ENCODE measurements around the gene GDE1.

The GDE1 gene

GRCh38 chr16:19523559-19524355, 1.9 kb upstream of the GDE1 start, which contains the start of gene CCP110:
TSS of gene CCP110 (plus strand) at chr16:19523942. CDS start at chr16:19527882, 3,940 bp downstream.
- peak; percentile 95 for DNase-seq

GRCh38 chr16:19523184-19523558, 1.3 kb upstream of the GDE1 start:
- DNase-seq, result no peak

GRCh38 chr16:19522760-19523159, 862 bp upstream of the GDE1 start:
- DNase-seq, result no peak

- no peak for DNase-seq
These were observed 467 bp upstream of the GDE1 start for GRCh38 chr16:19522397-19522732.

- DNase-seq, result peak; percentile 6
These were observed 1.0 kb downstream of the GDE1 start for GRCh38 chr16:19520861-19521331.

- no peak for DNase-seq
These were observed 3.5 kb downstream of the GDE1 start for GRCh38 chr16:19518388-19518787.

- DNase-seq, result no peak
These were observed 4.3 kb downstream of the GDE1 start for GRCh38 chr16:19517424-19518089.

GRCh38 chr16:19515757-19516156, 6.1 kb downstream of the GDE1 start:
- no peak for DNase-seq

- no peak for DNase-seq
These were observed 8.4 kb downstream of the GDE1 start for GRCh38 chr16:19513377-19514053.

GRCh38 chr16:19512297-19512696, 9.6 kb downstream of the GDE1 start:
- no peak for DNase-seq

- DNase-seq, result no peak
These were observed 14.0 kb downstream of the GDE1 start for GRCh38 chr16:19507867-19508266.

- DNase-seq, result no peak
These were observed 14.9 kb downstream of the GDE1 start for GRCh38 chr16:19506965-19507364.

- no peak for DNase-seq
These were observed 16.1 kb downstream of the GDE1 start for GRCh38 chr16:19505600-19506303.

GRCh38 chr16:19503461-19504075, 18.3 kb downstream of the GDE1 start:
- DNase-seq, result no peak

- peak; percentile 64 for DNase-seq
These were observed 19.3 kb downstream of the GDE1 start for GRCh38 chr16:19502395-19503131.

GRCh38 chr16:19499481-19499880, 22.4 kb downstream of the GDE1 start:
- no peak for DNase-seq

GRCh38 chr16:19499006-19499405, 22.9 kb downstream of the GDE1 start:
- DNase-seq, result no peak

GRCh38 chr16:19497176-19497575, 24.7 kb downstream of the GDE1 start:
- DNase-seq, result no peak

- DNase-seq, result no peak
These were observed 31.3 kb downstream of the GDE1 start for GRCh38 chr16:19490619-19491018.

- no peak for DNase-seq
These were observed 33.7 kb downstream of the GDE1 start for GRCh38 chr16:19488213-19488640.

- DNase-seq, result no peak
These were observed 35.1 kb downstream of the GDE1 start for GRCh38 chr16:19486750-19487325.

- no peak for DNase-seq
These were observed 35.8 kb downstream of the GDE1 start for GRCh38 chr16:19486051-19486450.
